Pancreas (tissue), 10 donors: ENCODE data around the gene ZC3H13. TPM values are rescaled to one million over a fixed set of nuclear protein-coding genes. Genes with fewer than 3 reads are reported as not detected.

Experiments used
- ATAC-seq, 4 donors: fragments of 200-7000 bp; cut with Tn5 transposase; one replicate each; pipeline versions ENCODE4 v1.8.0 to v1.9.1; 2020; ENCODE audit warnings: mild to moderate bottlenecking in 4 of 4, moderate library complexity in 4 of 4
- DNase-seq, 6 donors: peaks; one replicate each; pipeline ENCODE4 v3.0.0-alpha.2; 2020
- FAIRE-seq: peaks from 2 replicates; lab custom pipeline; 2012; peaks lifted over from hg19 to GRCh38; lab: Jason Lieb, UNC
- H3K27ac ChIP-seq, 4 donors: fragments of 200-600 bp; sonication (generic); 1 replicate in 3 of 4; 2 replicates in 1 of 4; pipeline versions ENCODE4 v1.5.0 to v1.8.0; 2020
- H3K27me3 ChIP-seq, 4 donors: fragments of 200-600 bp; one replicate each; pipeline ENCODE4 v1.8.0; 2021
- H3K36me3 ChIP-seq, 3 donors: fragments of 200-600 bp; sonication (generic) in 1 of 3; one replicate each; pipeline versions ENCODE4 v1.5.0 to v1.8.0; 2020 to 2021
- H3K4me1 ChIP-seq, 3 donors: fragments of 200-600 bp; one replicate each; pipeline ENCODE4 v1.8.0; 2021
- H3K4me3 ChIP-seq, 4 donors: fragments of 200-600 bp; sonication (generic) in 2 of 4; one replicate each; pipeline versions ENCODE4 v1.5.0 to v1.8.0; 2020 to 2021
- H3K9me3 ChIP-seq, 4 donors: fragments of 200-600 bp; one replicate each; pipeline ENCODE4 v1.8.0; 2021
- WGBS, 2 donors: extraction: QIAGEN DNeasy Blood & Tissue Kit; methylation state at CpG; one replicate each; pipeline ENCODE4 v1.1.7; 2013; 5-methylcytosine and 5-hydroxymethylcytosine counted together
- intact Hi-C, 3 donors: fragments of 100-400 bp; cut with DNase I; formaldehyde crosslinking; loops; one replicate each; pipeline versions ENCODE4 v1.11.1 to v1.14.2; 2022
- polyA plus RNA-seq, 2 donors: library from polyadenylated mRNA; stranded (reverse); fragments of 200-250 nt; gene quantifications; one replicate each; pipeline ENCODE4 v1.2.3, GENCODE V29; 2013
- total RNA-seq, 6 donors: library from RNA; stranded (reverse); fragmentation: NEBNext Ultra II Directional in 4 of 6; extraction: Animal tissue kit (Norgen Biotek cat#: 25700) in 4 of 6; gene quantifications; one replicate each; pipeline versions ENCODE4 v1.2.1 to v1.2.4, GENCODE V29; 2021 to 2023
- TF ChIP-seq, protein P1 (sequence below), 4 donors: fragments of 200-600 bp; sonication (generic) in 3 of 4; IDR thresholded peaks; one replicate each; pipeline versions ENCODE4 v1.5.0 to v1.8.0; 2021; ENCODE audit warnings: antibody characterized with exemption in 4 of 4
- donor health status: healthy with polysubstance abuse.
- donor health status: DM: no; HTN: no; CAD: no; lungs with moderate emphysema.
- donor health status: DM: no; HTN: no; CAD: no.
- donor health status: control.
- donor health status: control.
- donor health status: Bipolar disorder and iron deficiency.
- donor health status: DM: yes; HTN: yes; CAD: no.
- donor health status: DM: no; HTN: no; CAD: no.
- donor health status: DM: no; HTN: no; CAD: no.
- donor health status: DM: yes; HTN: yes; CAD: no.

The ZC3H13 gene
- total and polyA plus RNA-seq, 8 donors = 7.6 to 24.1 (median 14.0) TPM

DNA sequence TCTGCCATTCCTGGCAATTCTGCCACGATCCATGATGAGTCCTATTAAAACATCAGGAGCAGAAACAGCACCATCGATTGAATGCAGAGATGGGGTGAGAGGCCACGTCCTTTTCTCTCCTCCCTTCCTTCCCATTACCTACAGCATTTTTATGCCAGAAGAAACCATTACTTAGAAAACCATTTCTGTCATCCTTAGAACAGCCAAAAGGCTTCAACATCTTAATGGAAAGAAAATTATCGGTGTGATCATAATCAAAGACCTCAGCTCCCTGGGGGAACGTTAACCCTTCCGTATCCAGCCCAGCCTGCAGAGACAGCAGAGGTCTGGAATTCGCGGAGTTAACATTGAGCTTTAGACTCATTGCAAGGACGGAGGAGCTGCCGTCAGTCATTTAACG is 145.0 kb downstream of the ZC3H13 start:
- no peaks in the 10 kb centered on the region for H3K4me1 ChIP-seq
- intact Hi-C loops = no loop called here
- no peak for FAIRE-seq
- H3K4me3 ChIP-seq = no peak overlapping the region
- H3K27me3 ChIP-seq = no peaks in the 10 kb centered on the region
- no peak for DNase-seq
- no peaks in the 10 kb centered on the region for H3K36me3 ChIP-seq
- no peak overlapping the region for H3K27ac ChIP-seq
- WGBS, 2 donors = 47 to 51% methylated on average over 11 of the region's 11 CpGs
- H3K9me3 ChIP-seq = no peaks in the 10 kb centered on the region
- TF ChIP-seq, protein P1, sequence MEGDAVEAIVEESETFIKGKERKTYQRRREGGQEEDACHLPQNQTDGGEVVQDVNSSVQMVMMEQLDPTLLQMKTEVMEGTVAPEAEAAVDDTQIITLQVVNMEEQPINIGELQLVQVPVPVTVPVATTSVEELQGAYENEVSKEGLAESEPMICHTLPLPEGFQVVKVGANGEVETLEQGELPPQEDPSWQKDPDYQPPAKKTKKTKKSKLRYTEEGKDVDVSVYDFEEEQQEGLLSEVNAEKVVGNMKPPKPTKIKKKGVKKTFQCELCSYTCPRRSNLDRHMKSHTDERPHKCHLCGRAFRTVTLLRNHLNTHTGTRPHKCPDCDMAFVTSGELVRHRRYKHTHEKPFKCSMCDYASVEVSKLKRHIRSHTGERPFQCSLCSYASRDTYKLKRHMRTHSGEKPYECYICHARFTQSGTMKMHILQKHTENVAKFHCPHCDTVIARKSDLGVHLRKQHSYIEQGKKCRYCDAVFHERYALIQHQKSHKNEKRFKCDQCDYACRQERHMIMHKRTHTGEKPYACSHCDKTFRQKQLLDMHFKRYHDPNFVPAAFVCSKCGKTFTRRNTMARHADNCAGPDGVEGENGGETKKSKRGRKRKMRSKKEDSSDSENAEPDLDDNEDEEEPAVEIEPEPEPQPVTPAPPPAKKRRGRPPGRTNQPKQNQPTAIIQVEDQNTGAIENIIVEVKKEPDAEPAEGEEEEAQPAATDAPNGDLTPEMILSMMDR (IDR thresholded peaks at IDR 0.05) = no peak
- no peak for ATAC-seq

Other genes starting within 250 kb of the ZC3H13 start
- gene SIAH3, start 201.0 kb downstream of the ZC3H13 start, total RNA-seq = under 1 TPM in 1 of 6 donors, not detected in 5; 0.03 TPM
- not detected for gene SIAH3, start 201.0 kb downstream of the ZC3H13 start, polyA plus RNA-seq
- gene CPB2, start 52.3 kb upstream of the ZC3H13 start, total RNA-seq = under 1 TPM in 5 of 6 donors, not detected in 1; 0.08 to 0.79 (median 0.58) TPM
- under 1 TPM; 0.53 to 0.94 TPM for gene CPB2, start 52.3 kb upstream of the ZC3H13 start, polyA plus RNA-seq
- gene LCP1, start 129.4 kb upstream of the ZC3H13 start, total RNA-seq = 10 to 100 TPM in 3 of 6 donors, 1 to 10 TPM in 3; 2.0 to 38.3 (median 11.1) TPM
- 1 to 10 TPM; 3.5 to 3.7 TPM for gene LCP1, start 129.4 kb upstream of the ZC3H13 start, polyA plus RNA-seq
- under 1 TPM in 2 of 6 donors, not detected in 4; 0.14 to 0.19 TPM for gene LRRC63, start 159.2 kb upstream of the ZC3H13 start, total RNA-seq
- not detected for gene LRRC63, start 159.2 kb upstream of the ZC3H13 start, polyA plus RNA-seq